ENCODE data around the gene STK36.

The STK36 gene

DNA sequence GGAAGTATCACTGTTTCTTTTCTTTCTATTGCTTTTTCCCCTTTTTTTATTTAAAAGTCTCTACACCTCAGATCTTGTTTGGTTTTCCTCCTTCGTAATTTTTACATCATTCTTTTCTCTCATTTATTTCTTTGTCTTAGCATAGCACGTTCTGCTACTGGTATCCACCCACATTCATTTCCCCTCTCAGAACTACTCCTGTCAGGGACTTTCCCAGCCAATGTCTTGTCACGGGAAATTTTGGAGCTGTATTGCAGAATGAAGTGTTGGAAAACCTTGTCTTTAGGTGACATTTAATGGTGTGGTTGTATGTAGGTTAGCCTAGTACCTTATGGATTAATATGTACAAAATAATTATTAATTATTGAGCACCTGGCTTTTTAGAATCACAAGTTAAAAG lies 72.7 kb downstream of the STK36 start:
- ATAC-seq: no peak
- no peak for TF ChIP-seq OSR1 (CRISPR knock-in tag; IDR thresholded peaks at IDR 0.05)
- TF ChIP-seq SNAI2 (CRISPR knock-in tag; IDR thresholded peaks at IDR 0.05): no peak
- no peak for TF ChIP-seq RARB (CRISPR knock-in tag; IDR thresholded peaks at IDR 0.05)
- no peak for TF ChIP-seq BACH2 (CRISPR knock-in tag; IDR thresholded peaks at IDR 0.05; ENCODE audit: borderline replicate concordance)
- TF ChIP-seq, protein P1, sequence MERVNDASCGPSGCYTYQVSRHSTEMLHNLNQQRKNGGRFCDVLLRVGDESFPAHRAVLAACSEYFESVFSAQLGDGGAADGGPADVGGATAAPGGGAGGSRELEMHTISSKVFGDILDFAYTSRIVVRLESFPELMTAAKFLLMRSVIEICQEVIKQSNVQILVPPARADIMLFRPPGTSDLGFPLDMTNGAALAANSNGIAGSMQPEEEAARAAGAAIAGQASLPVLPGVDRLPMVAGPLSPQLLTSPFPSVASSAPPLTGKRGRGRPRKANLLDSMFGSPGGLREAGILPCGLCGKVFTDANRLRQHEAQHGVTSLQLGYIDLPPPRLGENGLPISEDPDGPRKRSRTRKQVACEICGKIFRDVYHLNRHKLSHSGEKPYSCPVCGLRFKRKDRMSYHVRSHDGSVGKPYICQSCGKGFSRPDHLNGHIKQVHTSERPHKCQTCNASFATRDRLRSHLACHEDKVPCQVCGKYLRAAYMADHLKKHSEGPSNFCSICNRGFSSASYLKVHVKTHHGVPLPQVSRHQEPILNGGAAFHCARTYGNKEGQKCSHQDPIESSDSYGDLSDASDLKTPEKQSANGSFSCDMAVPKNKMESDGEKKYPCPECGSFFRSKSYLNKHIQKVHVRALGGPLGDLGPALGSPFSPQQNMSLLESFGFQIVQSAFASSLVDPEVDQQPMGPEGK (CRISPR knock-in tag; IDR thresholded peaks at IDR 0.05; ENCODE audit: borderline replicate concordance): no peak
- TF ChIP-seq ZFP30 (CRISPR knock-in tag; IDR thresholded peaks at IDR 0.05): no peak
- TF ChIP-seq ZFP3 (CRISPR knock-in tag; IDR thresholded peaks at IDR 0.05): no peak
- TF ChIP-seq, protein P2, sequence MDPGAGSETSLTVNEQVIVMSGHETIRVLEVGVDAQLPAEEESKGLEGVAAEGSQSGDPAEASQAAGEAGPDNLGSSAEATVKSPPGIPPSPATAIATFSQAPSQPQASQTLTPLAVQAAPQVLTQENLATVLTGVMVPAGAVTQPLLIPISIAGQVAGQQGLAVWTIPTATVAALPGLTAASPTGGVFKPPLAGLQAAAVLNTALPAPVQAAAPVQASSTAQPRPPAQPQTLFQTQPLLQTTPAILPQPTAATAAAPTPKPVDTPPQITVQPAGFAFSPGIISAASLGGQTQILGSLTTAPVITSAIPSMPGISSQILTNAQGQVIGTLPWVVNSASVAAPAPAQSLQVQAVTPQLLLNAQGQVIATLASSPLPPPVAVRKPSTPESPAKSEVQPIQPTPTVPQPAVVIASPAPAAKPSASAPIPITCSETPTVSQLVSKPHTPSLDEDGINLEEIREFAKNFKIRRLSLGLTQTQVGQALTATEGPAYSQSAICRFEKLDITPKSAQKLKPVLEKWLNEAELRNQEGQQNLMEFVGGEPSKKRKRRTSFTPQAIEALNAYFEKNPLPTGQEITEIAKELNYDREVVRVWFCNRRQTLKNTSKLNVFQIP (CRISPR knock-in tag; IDR thresholded peaks at IDR 0.05; ENCODE audit: borderline replicate concordance, low read depth): no peak
- TF ChIP-seq GLIS3 (CRISPR knock-in tag; IDR thresholded peaks at IDR 0.05): no peak
- TF ChIP-seq, protein P3, sequence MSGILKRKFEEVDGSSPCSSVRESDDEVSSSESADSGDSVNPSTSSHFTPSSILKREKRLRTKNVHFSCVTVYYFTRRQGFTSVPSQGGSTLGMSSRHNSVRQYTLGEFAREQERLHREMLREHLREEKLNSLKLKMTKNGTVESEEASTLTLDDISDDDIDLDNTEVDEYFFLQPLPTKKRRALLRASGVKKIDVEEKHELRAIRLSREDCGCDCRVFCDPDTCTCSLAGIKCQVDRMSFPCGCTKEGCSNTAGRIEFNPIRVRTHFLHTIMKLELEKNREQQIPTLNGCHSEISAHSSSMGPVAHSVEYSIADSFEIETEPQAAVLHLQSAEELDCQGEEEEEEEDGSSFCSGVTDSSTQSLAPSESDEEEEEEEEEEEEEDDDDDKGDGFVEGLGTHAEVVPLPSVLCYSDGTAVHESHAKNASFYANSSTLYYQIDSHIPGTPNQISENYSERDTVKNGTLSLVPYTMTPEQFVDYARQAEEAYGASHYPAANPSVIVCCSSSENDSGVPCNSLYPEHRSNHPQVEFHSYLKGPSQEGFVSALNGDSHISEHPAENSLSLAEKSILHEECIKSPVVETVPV (CRISPR knock-in tag; IDR thresholded peaks at IDR 0.05): no peak
- no peak for TF ChIP-seq ZNF70 (CRISPR knock-in tag; IDR thresholded peaks at IDR 0.05)
- TF ChIP-seq TOX (CRISPR knock-in tag; IDR thresholded peaks at IDR 0.05; ENCODE audit: borderline replicate concordance): no peak
- TF ChIP-seq ZNF8 (CRISPR knock-in tag; IDR thresholded peaks at IDR 0.05): no peak
- no peak for TF ChIP-seq CSDC2 (CRISPR knock-in tag; IDR thresholded peaks at IDR 0.05)
- no peak for TF ChIP-seq ARNTL (CRISPR knock-in tag; IDR thresholded peaks at IDR 0.05; ENCODE audit: borderline replicate concordance, low read depth)
- TF ChIP-seq ESRRG (CRISPR knock-in tag; IDR thresholded peaks at IDR 0.05): no peak

DNA sequence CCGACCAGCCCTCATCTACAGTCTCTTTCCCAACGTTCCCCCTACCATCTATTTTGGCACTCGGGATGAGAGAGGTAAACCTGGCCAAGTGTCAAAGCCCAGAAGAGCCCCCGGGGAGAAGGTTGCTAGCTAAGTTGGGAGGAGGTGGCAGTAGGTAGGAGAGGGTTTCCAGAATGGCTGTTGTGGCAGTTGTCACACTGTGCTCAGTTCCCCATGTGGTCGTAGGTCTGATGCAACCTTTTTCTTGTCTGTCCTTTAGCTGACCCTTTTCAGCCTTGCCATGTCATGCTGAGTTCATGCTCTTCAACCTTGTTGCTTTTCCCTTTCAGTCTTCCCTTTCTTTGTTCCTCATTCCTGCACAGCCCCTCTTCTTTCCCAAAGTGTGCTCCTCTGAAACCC lies 73.3 kb downstream of the STK36 start:
- ATAC-seq: no peak

More for the DNA sequence above, 73.3 kb downstream of the STK36 start:
- no peak for TF ChIP-seq ZNF565 (CRISPR knock-in tag; conservative IDR thresholded peaks at IDR 0.05; ENCODE audit: low read depth)
- TF ChIP-seq, protein P4, sequence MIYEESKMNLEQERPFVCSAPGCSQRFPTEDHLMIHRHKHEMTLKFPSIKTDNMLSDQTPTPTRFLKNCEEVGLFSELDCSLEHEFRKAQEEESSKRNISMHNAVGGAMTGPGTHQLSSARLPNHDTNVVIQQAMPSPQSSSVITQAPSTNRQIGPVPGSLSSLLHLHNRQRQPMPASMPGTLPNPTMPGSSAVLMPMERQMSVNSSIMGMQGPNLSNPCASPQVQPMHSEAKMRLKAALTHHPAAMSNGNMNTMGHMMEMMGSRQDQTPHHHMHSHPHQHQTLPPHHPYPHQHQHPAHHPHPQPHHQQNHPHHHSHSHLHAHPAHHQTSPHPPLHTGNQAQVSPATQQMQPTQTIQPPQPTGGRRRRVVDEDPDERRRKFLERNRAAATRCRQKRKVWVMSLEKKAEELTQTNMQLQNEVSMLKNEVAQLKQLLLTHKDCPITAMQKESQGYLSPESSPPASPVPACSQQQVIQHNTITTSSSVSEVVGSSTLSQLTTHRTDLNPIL (CRISPR knock-in tag; IDR thresholded peaks at IDR 0.05; ENCODE audit: low read depth): no peak
- no peak for TF ChIP-seq TCF4 (CRISPR knock-in tag; IDR thresholded peaks at IDR 0.05; ENCODE audit: borderline replicate concordance)
- TF ChIP-seq, protein P5, sequence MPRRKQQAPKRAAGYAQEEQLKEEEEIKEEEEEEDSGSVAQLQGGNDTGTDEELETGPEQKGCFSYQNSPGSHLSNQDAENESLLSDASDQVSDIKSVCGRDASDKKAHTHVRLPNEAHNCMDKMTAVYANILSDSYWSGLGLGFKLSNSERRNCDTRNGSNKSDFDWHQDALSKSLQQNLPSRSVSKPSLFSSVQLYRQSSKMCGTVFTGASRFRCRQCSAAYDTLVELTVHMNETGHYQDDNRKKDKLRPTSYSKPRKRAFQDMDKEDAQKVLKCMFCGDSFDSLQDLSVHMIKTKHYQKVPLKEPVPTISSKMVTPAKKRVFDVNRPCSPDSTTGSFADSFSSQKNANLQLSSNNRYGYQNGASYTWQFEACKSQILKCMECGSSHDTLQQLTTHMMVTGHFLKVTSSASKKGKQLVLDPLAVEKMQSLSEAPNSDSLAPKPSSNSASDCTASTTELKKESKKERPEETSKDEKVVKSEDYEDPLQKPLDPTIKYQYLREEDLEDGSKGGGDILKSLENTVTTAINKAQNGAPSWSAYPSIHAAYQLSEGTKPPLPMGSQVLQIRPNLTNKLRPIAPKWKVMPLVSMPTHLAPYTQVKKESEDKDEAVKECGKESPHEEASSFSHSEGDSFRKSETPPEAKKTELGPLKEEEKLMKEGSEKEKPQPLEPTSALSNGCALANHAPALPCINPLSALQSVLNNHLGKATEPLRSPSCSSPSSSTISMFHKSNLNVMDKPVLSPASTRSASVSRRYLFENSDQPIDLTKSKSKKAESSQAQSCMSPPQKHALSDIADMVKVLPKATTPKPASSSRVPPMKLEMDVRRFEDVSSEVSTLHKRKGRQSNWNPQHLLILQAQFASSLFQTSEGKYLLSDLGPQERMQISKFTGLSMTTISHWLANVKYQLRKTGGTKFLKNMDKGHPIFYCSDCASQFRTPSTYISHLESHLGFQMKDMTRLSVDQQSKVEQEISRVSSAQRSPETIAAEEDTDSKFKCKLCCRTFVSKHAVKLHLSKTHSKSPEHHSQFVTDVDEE (CRISPR knock-in tag; IDR thresholded peaks at IDR 0.05): no peak
- no peak for TF ChIP-seq ZC3H10 (CRISPR knock-in tag; IDR thresholded peaks at IDR 0.05)
- TF ChIP-seq PPARA (CRISPR knock-in tag; IDR thresholded peaks at IDR 0.05; ENCODE audit: borderline replicate concordance): no peak
- TF ChIP-seq ZNF70 (CRISPR knock-in tag; IDR thresholded peaks at IDR 0.05): no peak
- no peak for TF ChIP-seq CSDC2 (CRISPR knock-in tag; IDR thresholded peaks at IDR 0.05)
- no peak for TF ChIP-seq BACH2 (CRISPR knock-in tag; IDR thresholded peaks at IDR 0.05; ENCODE audit: borderline replicate concordance)
- no peak for TF ChIP-seq ISL1 (CRISPR knock-in tag; IDR thresholded peaks at IDR 0.05)
- TF ChIP-seq, protein P1 (CRISPR knock-in tag; IDR thresholded peaks at IDR 0.05; ENCODE audit: borderline replicate concordance): no peak
- no peak for TF ChIP-seq SNAI2 (CRISPR knock-in tag; IDR thresholded peaks at IDR 0.05)
- TF ChIP-seq, protein P3 (CRISPR knock-in tag; IDR thresholded peaks at IDR 0.05): no peak
- no peak for TF ChIP-seq GLIS3 (CRISPR knock-in tag; IDR thresholded peaks at IDR 0.05)
- TF ChIP-seq ZFP30 (CRISPR knock-in tag; IDR thresholded peaks at IDR 0.05): no peak
- TF ChIP-seq, protein P2 (CRISPR knock-in tag; IDR thresholded peaks at IDR 0.05; ENCODE audit: borderline replicate concordance, low read depth): no peak
- no peak for TF ChIP-seq ZFP3 (CRISPR knock-in tag; IDR thresholded peaks at IDR 0.05)
- TF ChIP-seq ZNF8 (CRISPR knock-in tag; IDR thresholded peaks at IDR 0.05): no peak
- TF ChIP-seq ARNTL (CRISPR knock-in tag; IDR thresholded peaks at IDR 0.05; ENCODE audit: borderline replicate concordance, low read depth): no peak
